ENCODE data around the gene DOCK2.
"Not testable (repeated sequence)": the region's sequence is repeated elsewhere in the genome, so short reads cannot be mapped to it uniquely, and the experiment has no call there.

DOCK2 gene

GRCh38 chr5:169615561-169615960, 21.5 kb upstream of the DOCK2 start:
- Mint-ChIP-seq H3K36me3 (ENCODE audit: low read depth) (no peaks in the 10 kb centered on the region), H3K9me3 (peaks cover 34% of the 10 kb centered on the region), H3K4me1 (no peaks in the 10 kb centered on the region), H3K4me3 (no peak overlapping the region), H3K27ac (no peak overlapping the region), H3K27me3 (ENCODE audit: low read depth, poor library complexity) (peaks cover 7% of the 10 kb centered on the region)
- no peak for TF ChIP-seq CTCF (IDR thresholded peaks at IDR 0.05)
- DNase-seq = no peak

GRCh38 chr5:169624307-169624706, 12.8 kb upstream of the DOCK2 start:
- not testable (repeated sequence) for DNase-seq; H3K36me3 Mint-ChIP-seq (ENCODE audit: low read depth); H3K27ac Mint-ChIP-seq; H3K4me1 Mint-ChIP-seq; H3K4me3 Mint-ChIP-seq
- Mint-ChIP-seq H3K27me3 (ENCODE audit: low read depth, poor library complexity) (peaks cover 11% of the 10 kb centered on the region), H3K9me3 (peaks cover 41% of the 10 kb centered on the region)

GRCh38 chr5:169626779-169627178, 10.3 kb upstream of the DOCK2 start:
- no peak for TF ChIP-seq CTCF (IDR thresholded peaks at IDR 0.05)
- Mint-ChIP-seq H3K9me3 (peaks cover 21% of the 10 kb centered on the region), H3K36me3 (ENCODE audit: low read depth) (no peaks in the 10 kb centered on the region), H3K4me1 (no peaks in the 10 kb centered on the region), H3K4me3 (no peak overlapping the region), H3K27ac (no peak overlapping the region), H3K27me3 (ENCODE audit: low read depth, poor library complexity) (peaks cover 10% of the 10 kb centered on the region)
- no peak for DNase-seq

GRCh38 chr5:169627551-169627950, 9.5 kb upstream of the DOCK2 start:
- TF ChIP-seq CTCF (IDR thresholded peaks at IDR 0.05) = no peak
- H3K36me3 Mint-ChIP-seq (ENCODE audit: low read depth) = no peaks in the 10 kb centered on the region

GRCh38 chr5:169628892-169629291, 8.2 kb upstream of the DOCK2 start:
- no peaks in the 10 kb centered on the region for H3K36me3 Mint-ChIP-seq (ENCODE audit: low read depth)
- H3K9me3 Mint-ChIP-seq = peaks cover 17% of the 10 kb centered on the region
- H3K27me3 Mint-ChIP-seq (ENCODE audit: low read depth, poor library complexity) = peaks cover 13% of the 10 kb centered on the region
- TF ChIP-seq CTCF (IDR thresholded peaks at IDR 0.05) = no peak
- no peak for DNase-seq
- H3K27ac Mint-ChIP-seq = no peak overlapping the region
- H3K4me1 Mint-ChIP-seq = no peaks in the 10 kb centered on the region
- no peak overlapping the region for H3K4me3 Mint-ChIP-seq

More at GRCh38 chr5:169627551-169627950, 9.5 kb upstream of the DOCK2 start:
- H3K4me1 Mint-ChIP-seq = no peaks in the 10 kb centered on the region
- DNase-seq = no peak
- H3K27ac Mint-ChIP-seq = no peak overlapping the region
- H3K4me3 Mint-ChIP-seq = no peak overlapping the region
- H3K9me3 Mint-ChIP-seq = peaks cover 21% of the 10 kb centered on the region
- peaks cover 15% of the 10 kb centered on the region for H3K27me3 Mint-ChIP-seq (ENCODE audit: low read depth, poor library complexity)

GRCh38 chr5:169629847-169630548, 7.1 kb upstream of the DOCK2 start:
- no peak overlapping the region for H3K27ac Mint-ChIP-seq
- DNase-seq = no peak
- H3K4me3 Mint-ChIP-seq = no peak overlapping the region
- H3K36me3 Mint-ChIP-seq (ENCODE audit: low read depth) = no peaks in the 10 kb centered on the region
- no peak for TF ChIP-seq CTCF (IDR thresholded peaks at IDR 0.05)
- no peaks in the 10 kb centered on the region for H3K4me1 Mint-ChIP-seq
- peaks cover 11% of the 10 kb centered on the region for H3K27me3 Mint-ChIP-seq (ENCODE audit: low read depth, poor library complexity)
- H3K9me3 Mint-ChIP-seq = peaks cover 14% of the 10 kb centered on the region

All from nephron progenitor cell (in vitro differentiated cells).